Tibial artery (tissue), 4 donors: ENCODE data around the gene NTS.

Source experiments
- DNase-seq, 2 donors: peaks; one replicate each; pipeline ENCODE4 v3.0.0-alpha.2; 2019
- H3K27ac ChIP-seq, 2 donors: fragments of 200-600 bp; sonication (generic) in 1 of 2; 1 replicate in 1 of 2; 2 replicates in 1 of 2; pipeline ENCODE4 v1.5.1; 2018 to 2019; ENCODE audit warnings: mild to moderate bottlenecking in 1 of 2
- H3K27me3 ChIP-seq, 2 donors: fragments of 200-600 bp; sonication (generic) in 1 of 2; one replicate each; pipeline versions ENCODE4 v1.5.1 to v1.6.0; 2016 to 2019
- H3K36me3 ChIP-seq, 3 donors: fragments of 200-600 bp; sonication (generic) in 2 of 3; one replicate each; pipeline ENCODE4 v1.5.1; 2016 to 2019; ENCODE audit warnings: mild to moderate bottlenecking in 2 of 3
- H3K4me1 ChIP-seq, 4 donors: fragments of 200-600 bp; sonication (generic) in 2 of 4; 1 replicate in 3 of 4; 2 replicates in 1 of 4; pipeline ENCODE4 v1.5.1; 2016 to 2019
- H3K4me3 ChIP-seq, 2 donors: fragments of 200-600 bp; sonication (generic) in 1 of 2; 1 replicate in 1 of 2; 2 replicates in 1 of 2; pipeline ENCODE4 v1.5.1; 2018 to 2019; ENCODE audit warnings: mild to moderate bottlenecking in 2 of 2
- H3K9me3 ChIP-seq, 3 donors: fragments of 200-600 bp; sonication (generic) in 1 of 3; one replicate each; pipeline ENCODE4 v1.5.1; 2016 to 2019
- intact Hi-C: fragments of 100-400 bp; cut with DNase I; formaldehyde crosslinking; loops from one replicate; pipeline ENCODE4 v1.15.0; 2023; ENCODE audit warnings: low total_unique reads
- TF ChIP-seq, protein P1 (sequence below), 2 experiments: fragments of 200-600 bp in 1 of 2; fragments of 450-650 bp in 1 of 2; IDR thresholded peaks; one replicate each; pipeline ENCODE4 v1.5.1; 2017 to 2019; ENCODE audit warnings: antibody characterized with exemption in 2 of 2, mild to moderate bottlenecking in 1 of 2, moderate library complexity in 1 of 2

The NTS gene

DNA sequence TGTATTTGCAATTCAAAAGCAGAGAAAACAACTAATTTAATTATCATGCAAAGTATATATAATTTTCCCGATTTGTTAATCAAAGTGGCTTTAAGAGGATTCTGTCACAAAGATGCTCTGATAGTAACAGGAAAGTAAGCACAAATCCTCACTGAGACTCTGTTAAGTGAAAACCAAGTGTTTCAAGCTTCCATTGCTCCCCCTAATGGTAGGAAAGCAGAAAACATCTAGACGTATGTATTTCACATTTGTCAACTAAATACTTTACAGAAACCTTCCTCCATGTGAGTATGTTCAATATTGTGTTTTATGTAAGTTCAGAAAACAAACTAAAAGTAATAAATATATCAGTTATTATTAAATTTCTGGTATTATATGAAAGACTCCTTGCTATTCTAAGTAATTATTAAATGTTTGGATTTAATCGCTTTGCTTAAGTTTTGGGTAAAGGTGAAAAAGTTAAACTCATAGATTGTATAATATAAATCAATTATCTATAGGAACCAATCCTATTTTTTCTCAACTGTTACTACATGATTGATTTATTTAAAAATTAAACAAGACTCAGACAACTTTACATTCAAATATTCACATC lies 1.5 kb upstream of the NTS start:
- no peak for DNase-seq
- Histone ChIP-seq H3K4me3 (no peak overlapping the region), H3K9me3 (no peaks in the 10 kb centered on the region), H3K36me3 (no peaks in the 10 kb centered on the region), H3K27me3 (no peaks in the 10 kb centered on the region), H3K4me1 (no peaks in the 10 kb centered on the region), H3K27ac (no peak overlapping the region)
- TF ChIP-seq, protein P1, sequence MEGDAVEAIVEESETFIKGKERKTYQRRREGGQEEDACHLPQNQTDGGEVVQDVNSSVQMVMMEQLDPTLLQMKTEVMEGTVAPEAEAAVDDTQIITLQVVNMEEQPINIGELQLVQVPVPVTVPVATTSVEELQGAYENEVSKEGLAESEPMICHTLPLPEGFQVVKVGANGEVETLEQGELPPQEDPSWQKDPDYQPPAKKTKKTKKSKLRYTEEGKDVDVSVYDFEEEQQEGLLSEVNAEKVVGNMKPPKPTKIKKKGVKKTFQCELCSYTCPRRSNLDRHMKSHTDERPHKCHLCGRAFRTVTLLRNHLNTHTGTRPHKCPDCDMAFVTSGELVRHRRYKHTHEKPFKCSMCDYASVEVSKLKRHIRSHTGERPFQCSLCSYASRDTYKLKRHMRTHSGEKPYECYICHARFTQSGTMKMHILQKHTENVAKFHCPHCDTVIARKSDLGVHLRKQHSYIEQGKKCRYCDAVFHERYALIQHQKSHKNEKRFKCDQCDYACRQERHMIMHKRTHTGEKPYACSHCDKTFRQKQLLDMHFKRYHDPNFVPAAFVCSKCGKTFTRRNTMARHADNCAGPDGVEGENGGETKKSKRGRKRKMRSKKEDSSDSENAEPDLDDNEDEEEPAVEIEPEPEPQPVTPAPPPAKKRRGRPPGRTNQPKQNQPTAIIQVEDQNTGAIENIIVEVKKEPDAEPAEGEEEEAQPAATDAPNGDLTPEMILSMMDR (IDR thresholded peaks at IDR 0.05) = peak; percentile 64 to 71
- intact Hi-C loops = no loop called here

GRCh38 chr12:85877459-85877858 lies 3.4 kb downstream of the NTS start:
- H3K4me1 ChIP-seq = no peaks in the 10 kb centered on the region
- intact Hi-C loops = no loop called here
- no peaks in the 10 kb centered on the region for H3K27me3 ChIP-seq
- TF ChIP-seq, protein P1 (IDR thresholded peaks at IDR 0.05) = no peak
- H3K36me3 ChIP-seq = no peaks in the 10 kb centered on the region
- no peak overlapping the region for H3K27ac ChIP-seq
- H3K4me3 ChIP-seq = no peak overlapping the region
- no peak for DNase-seq
- H3K9me3 ChIP-seq = no peaks in the 10 kb centered on the region

- H3K4me3 ChIP-seq = no peak overlapping the region
- no peak for DNase-seq
- intact Hi-C loops = no loop called here
- TF ChIP-seq, protein P1 (IDR thresholded peaks at IDR 0.05) = no peak
- H3K27me3 ChIP-seq = no peaks in the 10 kb centered on the region
- H3K9me3 ChIP-seq = no peaks in the 10 kb centered on the region
- no peaks in the 10 kb centered on the region for H3K36me3 ChIP-seq
- H3K4me1 ChIP-seq = no peaks in the 10 kb centered on the region
- H3K27ac ChIP-seq = no peak overlapping the region
Observed at GRCh38 chr12:85883763-85884162, 9.7 kb downstream of the NTS start.

GRCh38 chr12:85894653-85895052 lies 20.6 kb downstream of the NTS start:
- no peaks in the 10 kb centered on the region for H3K9me3 ChIP-seq
- no peaks in the 10 kb centered on the region for H3K4me1 ChIP-seq
- no peak overlapping the region for H3K27ac ChIP-seq
- H3K27me3 ChIP-seq = no peaks in the 10 kb centered on the region
- intact Hi-C loops = no loop called here
- H3K4me3 ChIP-seq = no peak overlapping the region
- DNase-seq = no peak
- TF ChIP-seq, protein P1 (IDR thresholded peaks at IDR 0.05) = no peak
- no peaks in the 10 kb centered on the region for H3K36me3 ChIP-seq

GRCh38 chr12:85920324-85920947 lies 46.3 kb downstream of the NTS start:
- DNase-seq = no peak

More at GRCh38 chr12:85920324-85920947, 46.3 kb downstream of the NTS start:
- no peak overlapping the region for H3K27ac ChIP-seq
- no peaks in the 10 kb centered on the region for H3K9me3 ChIP-seq
- TF ChIP-seq, protein P1 (IDR thresholded peaks at IDR 0.05) = peak; percentile 53 to 67
- H3K4me1 ChIP-seq = no peaks in the 10 kb centered on the region
- H3K4me3 ChIP-seq = no peak overlapping the region
- intact Hi-C loops = no loop called here
- H3K36me3 ChIP-seq = no peaks in the 10 kb centered on the region
- H3K27me3 ChIP-seq = no peaks in the 10 kb centered on the region
